ENCODE data around the gene ITGA3. TPM values are rescaled to one million over a fixed set of nuclear protein-coding genes. Genes with fewer than 3 reads are reported as not detected.
A peak's percentile ranks its signal among the peaks of the same experiment; 100 is the strongest.

The ITGA3 gene
- total RNA-seq, 4 donors from 2014 or later = 14.3 to 73.1 (median 33.4) TPM

GRCh38 chr17:50122945-50123344 lies 67.0 kb downstream of the ITGA3 start:
- peak overlapping the region in 1 of 2 donors; percentile 49 for H3K27ac ChIP-seq
- intact Hi-C loops (cut with DNase I; ENCODE audit: low total_unique reads) = no loop called here

GRCh38 chr17:50123649-50124349 lies 67.9 kb downstream of the ITGA3 start:
- H3K27ac ChIP-seq = peak overlapping the region; percentile 49 to 63
- TF ChIP-seq POLR2A (IDR thresholded peaks at IDR 0.05) (no peak), CTCF (IDR thresholded peaks at IDR 0.05) (no peak)
- no peaks in the 10 kb centered on the region for H3K36me3 ChIP-seq
- DNase-seq = no peak
- intact Hi-C loops (cut with DNase I; ENCODE audit: low total_unique reads) = no loop called here
- H3K27me3 ChIP-seq = no peaks in the 10 kb centered on the region
- H3K9me3 ChIP-seq = no peaks in the 10 kb centered on the region
- no peaks in the 10 kb centered on the region for H3K4me1 ChIP-seq
- no peak overlapping the region for H3K4me3 ChIP-seq

More at GRCh38 chr17:50122945-50123344, 67.0 kb downstream of the ITGA3 start:
- Histone ChIP-seq H3K36me3 (no peaks in the 10 kb centered on the region), H3K9me3 (no peaks in the 10 kb centered on the region), H3K4me1 (no peaks in the 10 kb centered on the region), H3K27me3 (no peaks in the 10 kb centered on the region), H3K4me3 (no peak overlapping the region)
- DNase-seq = no peak
- TF ChIP-seq CTCF (IDR thresholded peaks at IDR 0.05) (no peak), POLR2A (IDR thresholded peaks at IDR 0.05) (no peak)

- Histone ChIP-seq H3K9me3 (no peaks in the 10 kb centered on the region), H3K4me3 (no peak overlapping the region), H3K36me3 (no peaks in the 10 kb centered on the region), H3K27me3 (no peaks in the 10 kb centered on the region), H3K27ac (no peak overlapping the region), H3K4me1 (peaks cover 0 to 5% of the 10 kb centered on the region in 2 donors)
- no peak for DNase-seq
- TF ChIP-seq CTCF (IDR thresholded peaks at IDR 0.05) = no peak
- TF ChIP-seq POLR2A (IDR thresholded peaks at IDR 0.05) = no peak
- intact Hi-C loops (cut with DNase I; ENCODE audit: low total_unique reads) = no loop called here
Measured at GRCh38 chr17:50125420-50125997, 69.6 kb downstream of the ITGA3 start.

- no peak for DNase-seq
- peaks cover 0 to 5% of the 10 kb centered on the region in 2 donors for H3K4me1 ChIP-seq
- H3K4me3 ChIP-seq = no peak overlapping the region
- H3K9me3 ChIP-seq = no peaks in the 10 kb centered on the region
- no peaks in the 10 kb centered on the region for H3K27me3 ChIP-seq
- intact Hi-C loops (cut with DNase I; ENCODE audit: low total_unique reads) = no loop called here
- TF ChIP-seq POLR2A (IDR thresholded peaks at IDR 0.05) (no peak), CTCF (IDR thresholded peaks at IDR 0.05) (no peak)
- H3K36me3 ChIP-seq = no peaks in the 10 kb centered on the region
- H3K27ac ChIP-seq = no peak overlapping the region
Measured at GRCh38 chr17:50127697-50128361, 71.9 kb downstream of the ITGA3 start.
